Suprapubic skin (tissue), 4 donors: ENCODE measurements around the gene FOXK1. TPM values are rescaled to one million over a fixed set of nuclear protein-coding genes. Genes with fewer than 3 reads are reported as not detected.

Source experiments
- DNase-seq, 2 donors: peaks; one replicate each; pipeline ENCODE4 v3.0.0-alpha.2; 2019; ENCODE audit warnings: low spot score in 2 of 2
- H3K27ac ChIP-seq: fragments of 200-600 bp; sonication (generic); one replicate; pipeline ENCODE4 v1.5.1; 2019
- H3K27me3 ChIP-seq: fragments of 200-600 bp; sonication (generic); one replicate; pipeline ENCODE4 v1.5.1; 2019
- H3K36me3 ChIP-seq: fragments of 200-600 bp; sonication (generic); one replicate; pipeline ENCODE4 v1.5.1; 2019
- H3K4me1 ChIP-seq: fragments of 200-600 bp; sonication (generic); one replicate; pipeline ENCODE4 v1.5.1; 2019
- H3K4me3 ChIP-seq: fragments of 200-600 bp; sonication (generic); one replicate; pipeline ENCODE4 v1.5.1; 2019; ENCODE audit warnings: mild to moderate bottlenecking
- H3K9me3 ChIP-seq: fragments of 200-600 bp; sonication (generic); one replicate; pipeline ENCODE4 v1.5.1; 2019
- EP300 ChIP-seq: sonication (generic); formaldehyde crosslinking; IDR thresholded peaks from one replicate; pipeline ENCODE4 v1.6.1; 2017; ENCODE audit warnings: antibody characterized with exemption
- POLR2A ChIP-seq, 2 donors: fragments of 450-650 bp; IDR thresholded peaks; one replicate each; pipeline ENCODE4 v1.6.1; 2017; ENCODE audit warnings: antibody characterized with exemption in 2 of 2, mild to moderate bottlenecking in 2 of 2, moderate library complexity in 2 of 2
- POLR2AphosphoS5 ChIP-seq, 3 donors: sonication (generic); formaldehyde crosslinking; IDR thresholded peaks; one replicate each; pipeline ENCODE4 v1.6.1; 2017; ENCODE audit warnings: antibody characterized with exemption in 3 of 3
- WGBS: methylation state at CpG from one replicate; pipeline ENCODE4 v1.1.5; 2018; 5-methylcytosine and 5-hydroxymethylcytosine counted together
- total RNA-seq, 4 donors: library from RNA; depleted of rRNA; stranded (reverse); fragments of >200 nt; gene quantifications; one replicate each; pipeline ENCODE4 v1.1.0, GENCODE V29; 2016
- TF ChIP-seq, protein P1 (sequence below), 2 donors: fragments of 200-600 bp in 1 of 2; fragments of 450-650 bp in 1 of 2; sonication (generic) in 1 of 2; IDR thresholded peaks; one replicate each; pipeline ENCODE4 v1.5.1; 2016 to 2019; ENCODE audit warnings: antibody characterized with exemption in 2 of 2, mild to moderate bottlenecking in 1 of 2, moderate library complexity in 1 of 2

The FOXK1 gene
- total RNA-seq, 4 donors from 2014 or later = 37.5 to 68.5 (median 46.6) TPM

DNA sequence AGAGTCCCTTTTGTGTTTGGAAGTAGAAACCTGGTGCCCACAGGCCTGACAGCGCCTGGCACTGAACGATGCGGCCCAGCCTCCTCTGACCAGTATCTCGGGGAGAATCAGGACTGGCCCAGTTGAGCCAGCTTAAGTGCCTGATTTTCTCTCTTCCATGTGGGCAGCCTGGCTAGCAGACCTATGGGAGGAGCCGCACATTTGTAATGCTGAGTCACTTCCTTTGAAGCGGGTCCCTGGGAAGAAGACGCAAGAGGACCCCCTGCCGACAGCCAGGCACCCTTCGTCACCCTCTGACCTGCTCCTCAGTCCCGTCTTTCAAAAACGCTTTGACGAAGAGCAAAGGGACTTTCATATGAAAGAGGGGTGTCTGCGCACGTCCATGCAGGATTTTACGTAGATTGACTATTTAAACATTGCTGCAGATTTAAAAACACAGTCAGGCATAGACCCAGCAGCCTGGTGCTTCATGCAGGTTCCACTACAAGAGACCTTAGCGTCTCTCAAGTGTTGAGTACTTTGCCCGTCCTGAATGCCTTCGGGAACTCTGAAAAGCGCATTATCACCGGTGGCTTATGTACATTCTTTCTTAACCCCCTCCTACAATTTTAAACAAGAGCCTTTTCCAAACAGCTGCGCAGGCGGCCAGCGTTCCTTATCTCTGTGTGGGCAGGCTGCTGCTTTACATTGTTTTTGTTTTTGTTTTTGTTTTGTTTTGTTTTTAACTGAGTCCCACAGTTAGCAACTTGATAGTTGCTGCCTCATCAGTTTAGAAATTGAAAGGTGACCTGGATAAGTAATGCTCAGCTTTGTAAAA, 56.8 kb downstream of the FOXK1 start:
- DNase-seq = no peak
- peaks cover 31% of the 10 kb centered on the region for H3K4me1 ChIP-seq
- no peak overlapping the region for H3K4me3 ChIP-seq
- H3K9me3 ChIP-seq = no peaks in the 10 kb centered on the region
- no peak overlapping the region for H3K27ac ChIP-seq
- peaks cover 18% of the 10 kb centered on the region for H3K36me3 ChIP-seq
- 68% methylated on average over 23 of the region's 23 CpGs for WGBS
- TF ChIP-seq, protein P1, sequence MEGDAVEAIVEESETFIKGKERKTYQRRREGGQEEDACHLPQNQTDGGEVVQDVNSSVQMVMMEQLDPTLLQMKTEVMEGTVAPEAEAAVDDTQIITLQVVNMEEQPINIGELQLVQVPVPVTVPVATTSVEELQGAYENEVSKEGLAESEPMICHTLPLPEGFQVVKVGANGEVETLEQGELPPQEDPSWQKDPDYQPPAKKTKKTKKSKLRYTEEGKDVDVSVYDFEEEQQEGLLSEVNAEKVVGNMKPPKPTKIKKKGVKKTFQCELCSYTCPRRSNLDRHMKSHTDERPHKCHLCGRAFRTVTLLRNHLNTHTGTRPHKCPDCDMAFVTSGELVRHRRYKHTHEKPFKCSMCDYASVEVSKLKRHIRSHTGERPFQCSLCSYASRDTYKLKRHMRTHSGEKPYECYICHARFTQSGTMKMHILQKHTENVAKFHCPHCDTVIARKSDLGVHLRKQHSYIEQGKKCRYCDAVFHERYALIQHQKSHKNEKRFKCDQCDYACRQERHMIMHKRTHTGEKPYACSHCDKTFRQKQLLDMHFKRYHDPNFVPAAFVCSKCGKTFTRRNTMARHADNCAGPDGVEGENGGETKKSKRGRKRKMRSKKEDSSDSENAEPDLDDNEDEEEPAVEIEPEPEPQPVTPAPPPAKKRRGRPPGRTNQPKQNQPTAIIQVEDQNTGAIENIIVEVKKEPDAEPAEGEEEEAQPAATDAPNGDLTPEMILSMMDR (IDR thresholded peaks at IDR 0.05) = no peak
- TF ChIP-seq POLR2A (IDR thresholded peaks at IDR 0.05) (no peak), POLR2AphosphoS5 (IDR thresholded peaks at IDR 0.05) (no peak), EP300 (no peak)
- H3K27me3 ChIP-seq = no peaks in the 10 kb centered on the region

DNA sequence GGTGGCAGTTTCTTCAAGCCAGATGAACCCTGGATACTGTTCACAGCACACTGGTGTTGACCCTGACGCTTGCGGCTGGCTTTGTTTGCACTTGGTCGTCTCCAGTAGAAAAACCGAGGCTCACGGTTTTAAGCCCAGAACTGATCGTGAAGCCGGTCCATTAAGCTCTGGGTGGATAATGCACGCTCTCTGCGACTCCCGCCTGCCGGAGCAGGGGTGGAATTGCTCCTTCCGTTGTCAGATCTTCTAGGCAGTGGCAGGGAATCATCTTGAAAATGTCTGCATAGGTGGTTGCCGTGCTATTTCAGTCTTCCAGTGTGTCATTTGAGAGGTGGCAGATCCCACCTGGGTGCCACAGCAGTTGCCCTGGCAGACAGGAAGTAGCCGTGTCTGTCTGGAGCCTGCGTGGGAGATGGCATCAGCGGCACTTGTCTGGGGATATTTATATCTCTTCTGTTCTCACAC, 57.5 kb downstream of the FOXK1 start:
- Histone ChIP-seq H3K36me3 (peaks cover 17% of the 10 kb centered on the region), H3K4me1 (peaks cover 35% of the 10 kb centered on the region), H3K27ac (no peak overlapping the region), H3K4me3 (no peak overlapping the region), H3K9me3 (no peaks in the 10 kb centered on the region), H3K27me3 (no peaks in the 10 kb centered on the region)
- 83% methylated on average over 16 of the region's 16 CpGs for WGBS
- DNase-seq = no peak
- TF ChIP-seq POLR2A (IDR thresholded peaks at IDR 0.05) = no peak
- TF ChIP-seq EP300 = no peak
- TF ChIP-seq, protein P1 (IDR thresholded peaks at IDR 0.05) = no peak
- no peak for TF ChIP-seq POLR2AphosphoS5 (IDR thresholded peaks at IDR 0.05)

DNA sequence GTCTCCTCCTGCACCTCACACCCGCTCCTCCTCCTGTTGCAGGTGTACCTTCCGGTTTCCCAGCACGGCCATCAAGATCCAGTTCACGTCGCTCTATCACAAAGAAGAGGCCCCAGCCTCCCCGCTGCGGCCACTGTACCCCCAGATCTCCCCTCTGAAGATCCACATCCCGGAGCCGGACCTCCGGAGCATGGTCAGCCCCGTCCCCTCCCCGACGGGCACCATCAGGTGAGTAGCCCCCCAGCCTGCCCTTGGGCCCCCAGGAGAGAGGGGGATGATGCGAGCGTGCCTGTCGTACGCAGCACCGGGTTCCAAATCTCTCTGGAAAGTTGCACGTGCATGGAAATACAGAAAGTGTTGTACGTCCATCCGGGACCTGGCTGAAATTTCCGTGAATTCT, 58.7 kb downstream of the FOXK1 start:
- H3K36me3 ChIP-seq = peaks cover 17% of the 10 kb centered on the region
- 97% methylated on average over 21 of the region's 22 CpGs for WGBS
- H3K27me3 ChIP-seq = no peaks in the 10 kb centered on the region
- no peaks in the 10 kb centered on the region for H3K9me3 ChIP-seq
- H3K4me1 ChIP-seq = peaks cover 46% of the 10 kb centered on the region
- no peak overlapping the region for H3K4me3 ChIP-seq
- no peak overlapping the region for H3K27ac ChIP-seq
- DNase-seq = no peak
- no peak for TF ChIP-seq POLR2AphosphoS5 (IDR thresholded peaks at IDR 0.05)
- TF ChIP-seq, protein P1 (IDR thresholded peaks at IDR 0.05) = no peak
- no peak for TF ChIP-seq POLR2A (IDR thresholded peaks at IDR 0.05)
- no peak for TF ChIP-seq EP300

DNA sequence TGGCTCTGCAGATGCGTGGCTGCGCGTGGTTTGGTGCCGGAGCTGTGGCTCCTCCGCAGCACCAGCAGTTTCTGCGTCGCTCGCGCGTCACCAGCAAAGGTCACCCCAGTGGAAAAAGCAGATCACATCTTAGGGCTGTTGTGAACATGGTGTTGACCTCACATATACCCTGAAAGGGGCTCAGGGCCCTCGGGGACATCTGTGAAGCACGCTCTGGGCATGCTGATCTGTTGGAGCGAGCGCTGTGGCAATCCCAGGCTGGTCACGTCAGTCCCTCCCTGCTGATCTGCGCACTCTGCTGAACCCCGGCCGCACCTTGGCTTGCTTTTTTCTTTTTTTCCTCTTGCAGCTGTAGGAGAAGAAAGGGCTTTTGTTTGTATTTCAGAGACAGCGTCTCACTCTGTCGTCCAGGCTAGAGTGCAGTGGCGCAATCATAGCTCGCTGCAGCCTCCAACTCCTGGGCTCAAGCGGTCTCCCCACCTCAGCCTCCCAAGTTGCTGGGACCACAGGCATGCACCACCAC, 60.0 kb downstream of the FOXK1 start:
- peaks cover 17% of the 10 kb centered on the region for H3K36me3 ChIP-seq
- H3K9me3 ChIP-seq = no peaks in the 10 kb centered on the region
- H3K27ac ChIP-seq = peak overlapping the region; percentile 2
- no peak overlapping the region for H3K4me3 ChIP-seq
- WGBS = 85% methylated on average over 23 of the region's 23 CpGs
- no peaks in the 10 kb centered on the region for H3K27me3 ChIP-seq
- no peak for DNase-seq
- TF ChIP-seq POLR2A (IDR thresholded peaks at IDR 0.05) (no peak), POLR2AphosphoS5 (IDR thresholded peaks at IDR 0.05) (no peak), EP300 (no peak)
- TF ChIP-seq, protein P1 (IDR thresholded peaks at IDR 0.05) = no peak
- peaks cover 58% of the 10 kb centered on the region for H3K4me1 ChIP-seq

DNA sequence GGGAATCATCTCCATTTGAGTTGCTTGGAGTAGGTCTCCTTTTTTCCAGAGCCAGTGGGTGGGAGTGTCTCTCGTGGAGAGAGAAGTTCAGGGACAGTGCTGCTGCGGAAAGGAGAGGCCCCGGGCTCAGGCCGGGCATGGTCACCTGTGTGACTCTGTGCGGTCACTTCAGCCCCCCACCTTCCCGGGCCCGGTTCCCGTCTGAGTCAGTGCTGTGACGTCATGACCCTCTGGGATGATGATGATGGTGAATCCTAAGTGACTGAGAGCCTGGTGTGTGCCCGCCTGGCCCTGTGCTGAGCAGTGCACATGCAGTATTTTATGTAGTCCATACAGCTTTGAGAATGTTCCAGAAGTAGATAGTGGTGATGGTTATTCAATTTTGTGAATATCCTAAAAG, 60.8 kb downstream of the FOXK1 start:
- H3K4me1 ChIP-seq = peaks cover 66% of the 10 kb centered on the region
- no peak overlapping the region for H3K4me3 ChIP-seq

More for the DNA sequence above, 60.8 kb downstream of the FOXK1 start:
- no peaks in the 10 kb centered on the region for H3K27me3 ChIP-seq
- H3K36me3 ChIP-seq = peaks cover 17% of the 10 kb centered on the region
- peak overlapping the region; percentile 94 for H3K27ac ChIP-seq
- TF ChIP-seq, protein P1 (IDR thresholded peaks at IDR 0.05) = no peak
- TF ChIP-seq POLR2A (IDR thresholded peaks at IDR 0.05) = no peak
- TF ChIP-seq POLR2AphosphoS5 (IDR thresholded peaks at IDR 0.05) = no peak
- TF ChIP-seq EP300 = no peak
- no peak for DNase-seq
- 87% methylated on average over 10 of the region's 10 CpGs for WGBS
- no peaks in the 10 kb centered on the region for H3K9me3 ChIP-seq
